ENCODE data around the gene TMPRSS6. TPM values are rescaled to one million over a fixed set of nuclear protein-coding genes. Genes with fewer than 3 reads are reported as not detected.
"Not testable (repeated sequence)": the region's sequence is repeated elsewhere in the genome, so short reads cannot be mapped to it uniquely, and the experiment has no call there.

Gene TMPRSS6
- total RNA-seq, 2 experiments from 2014 or later, result 10.7 to 10.9 TPM

GRCh38 chr22:37079158-37079557 lies 30.4 kb downstream of the TMPRSS6 start:
- intact Hi-C loops (cut with micrococcal nuclease), result loop anchor here (1.0 to 10.0 kb wide), 5 partner anchors 43 to 376 kb away; partner anchors contain the start of gene RAC2
- Mint-ChIP-seq H3K27ac (peak overlapping the region; percentile 97), H3K9me3 (no peaks in the 10 kb centered on the region), H3K4me1 (ENCODE audit: low read depth) (peaks cover 53% of the 10 kb centered on the region), H3K4me3 (peak overlapping the region; percentile 43), H3K27me3 (ENCODE audit: low read depth) (peaks cover 4% of the 10 kb centered on the region), H3K36me3 (ENCODE audit: low read depth) (peaks cover 1% of the 10 kb centered on the region)
- CTCF ChIA-PET, result interaction anchor here (0.6 to 4.7 kb wide), 15 partner anchors 9 to 841 kb away, joined by 3 to 38 read pairs (median 4); partner anchors contain the start of gene KCTD17
- DNase-seq, result peak; percentile 35

DNA sequence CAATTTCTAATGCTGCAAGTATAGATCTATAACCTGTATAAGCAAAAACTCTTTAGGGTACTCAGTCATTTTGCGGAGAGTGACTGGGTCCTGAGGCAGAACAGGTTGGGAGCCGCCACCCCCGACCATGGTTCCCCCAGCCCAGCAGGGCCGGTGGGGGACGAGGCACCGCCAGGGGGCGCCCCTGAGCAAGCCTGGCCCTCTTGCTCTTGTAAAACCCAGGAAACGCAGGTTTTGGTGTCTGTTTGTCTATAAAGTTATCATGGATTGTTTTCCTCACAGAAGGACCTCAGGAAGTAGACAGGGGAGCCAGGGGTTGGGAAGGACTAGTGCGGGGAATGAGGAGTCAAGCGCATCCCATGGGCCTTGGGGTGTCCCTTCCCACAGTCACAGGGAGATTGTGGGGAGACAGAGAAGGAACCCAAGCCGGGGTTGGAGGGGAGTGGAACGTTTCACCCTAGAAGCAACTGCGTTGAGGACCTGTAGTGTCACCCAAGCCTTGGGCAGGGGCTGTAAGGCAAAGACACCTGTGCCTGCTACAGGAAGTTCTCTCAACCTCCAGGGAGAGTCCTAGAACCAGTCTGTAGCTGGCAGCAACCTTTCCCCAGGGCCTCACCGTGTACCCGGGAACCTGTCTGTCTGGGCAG lies 31.6 kb downstream of the TMPRSS6 start:
- intact Hi-C loops (cut with micrococcal nuclease), result loop anchor here (1.0 to 10.0 kb wide), 6 partner anchors 72 to 377 kb away; partner anchors contain the start of gene RAC2
- CTCF ChIA-PET, result interaction anchor here (0.6 to 4.7 kb wide), 15 partner anchors 24 to 538 kb away, joined by 3 to 38 read pairs (median 4); partner anchors contain the start of gene IL2RB
- H3K36me3 Mint-ChIP-seq (ENCODE audit: low read depth), result peaks cover 1% of the 10 kb centered on the region
- H3K9me3 Mint-ChIP-seq, result no peaks in the 10 kb centered on the region
- H3K4me1 Mint-ChIP-seq (ENCODE audit: low read depth), result peaks cover 53% of the 10 kb centered on the region
- DNase-seq, result peak; percentile 91
- H3K27me3 Mint-ChIP-seq (ENCODE audit: low read depth), result peaks cover 4% of the 10 kb centered on the region
- peak overlapping the region; percentile 97 for H3K27ac Mint-ChIP-seq
- H3K4me3 Mint-ChIP-seq, result peak overlapping the region; percentile 12

GRCh38 chr22:37075822-37076433 lies 33.6 kb downstream of the TMPRSS6 start:
- Mint-ChIP-seq H3K4me3 (no peak overlapping the region), H3K27me3 (ENCODE audit: low read depth) (peaks cover 4% of the 10 kb centered on the region), H3K4me1 (ENCODE audit: low read depth) (peaks cover 34% of the 10 kb centered on the region), H3K27ac (no peak overlapping the region), H3K36me3 (ENCODE audit: low read depth) (peaks cover 1% of the 10 kb centered on the region), H3K9me3 (no peaks in the 10 kb centered on the region)
- DNase-seq, result no peak
- intact Hi-C loops (cut with micrococcal nuclease), result loop anchor here (5.0 to 10.0 kb wide), 2 partner anchors 166 to 379 kb away; partner anchors contain the start of gene RAC2
- CTCF ChIA-PET, result interaction anchor here (0.9 to 2.0 kb wide), 5 partner anchors 38 to 124 kb away, joined by 3 to 11 read pairs (median 3); no protein-coding TSS in a partner anchor

DNA sequence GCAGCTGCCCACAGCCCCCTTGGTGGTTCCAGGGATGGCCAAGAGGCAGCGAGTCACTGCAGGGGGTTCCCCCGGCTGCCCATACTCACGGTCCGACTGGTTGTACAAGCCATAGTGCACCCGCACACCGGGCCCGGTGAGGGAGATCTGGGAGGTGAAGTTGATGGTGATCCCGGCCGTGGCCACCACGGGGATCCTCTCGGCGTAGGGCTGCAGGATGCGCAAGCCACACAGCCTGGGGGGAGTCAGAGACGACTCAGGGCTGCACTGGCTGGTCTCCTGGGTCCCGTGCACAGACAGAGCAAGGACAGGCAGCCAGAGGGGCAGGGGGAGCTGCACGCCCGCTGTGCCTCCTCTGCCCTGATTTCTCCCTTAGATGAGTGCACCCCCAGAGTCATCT lies 34.5 kb downstream of the TMPRSS6 start:
- Mint-ChIP-seq H3K9me3 (no peaks in the 10 kb centered on the region), H3K4me1 (ENCODE audit: low read depth) (peaks cover 25% of the 10 kb centered on the region), H3K36me3 (ENCODE audit: low read depth) (peaks cover 1% of the 10 kb centered on the region), H3K27ac (no peak overlapping the region), H3K4me3 (no peak overlapping the region), H3K27me3 (ENCODE audit: low read depth) (peaks cover 10% of the 10 kb centered on the region)
- intact Hi-C loops (cut with micrococcal nuclease), result loop anchor here (5.0 to 10.0 kb wide), 2 partner anchors 167 to 380 kb away; partner anchors contain the start of gene RAC2
- CTCF ChIA-PET, result interaction anchor here (2.0 kb wide), 1 partner anchor 124 kb away, joined by 6 read pairs; no protein-coding TSS in a partner anchor
- DNase-seq, result no peak

- intact Hi-C loops (cut with micrococcal nuclease), result loop anchor here (10.0 kb wide), 1 partner anchor 380 kb away; no protein-coding TSS in a partner anchor
- Mint-ChIP-seq H3K9me3 (no peaks in the 10 kb centered on the region), H3K4me1 (ENCODE audit: low read depth) (peaks cover 20% of the 10 kb centered on the region), H3K27me3 (ENCODE audit: low read depth) (peaks cover 15% of the 10 kb centered on the region), H3K36me3 (ENCODE audit: low read depth) (peaks cover 1% of the 10 kb centered on the region), H3K27ac (no peak overlapping the region), H3K4me3 (no peak overlapping the region)
- CTCF ChIA-PET, result interaction anchor here (1.1 to 2.0 kb wide), 2 partner anchors 40 to 125 kb away, joined by 3 to 6 read pairs; no protein-coding TSS in a partner anchor
- DNase-seq, result no peak
These were observed 35.0 kb downstream of the TMPRSS6 start for GRCh38 chr22:37074537-37074936.

GRCh38 chr22:37072673-37073072 lies 36.8 kb downstream of the TMPRSS6 start:
- H3K4me1 Mint-ChIP-seq (ENCODE audit: low read depth), result peaks cover 3% of the 10 kb centered on the region
- intact Hi-C loops (cut with micrococcal nuclease), result loop anchor here (10.0 kb wide), 1 partner anchor 382 kb away; no protein-coding TSS in a partner anchor
- no peak overlapping the region for H3K4me3 Mint-ChIP-seq
- no peak overlapping the region for H3K27ac Mint-ChIP-seq
- no peaks in the 10 kb centered on the region for H3K9me3 Mint-ChIP-seq
- peaks cover 1% of the 10 kb centered on the region for H3K36me3 Mint-ChIP-seq (ENCODE audit: low read depth)
- peaks cover 28% of the 10 kb centered on the region for H3K27me3 Mint-ChIP-seq (ENCODE audit: low read depth)
- DNase-seq, result no peak
- CTCF ChIA-PET, result no interaction called here

DNA sequence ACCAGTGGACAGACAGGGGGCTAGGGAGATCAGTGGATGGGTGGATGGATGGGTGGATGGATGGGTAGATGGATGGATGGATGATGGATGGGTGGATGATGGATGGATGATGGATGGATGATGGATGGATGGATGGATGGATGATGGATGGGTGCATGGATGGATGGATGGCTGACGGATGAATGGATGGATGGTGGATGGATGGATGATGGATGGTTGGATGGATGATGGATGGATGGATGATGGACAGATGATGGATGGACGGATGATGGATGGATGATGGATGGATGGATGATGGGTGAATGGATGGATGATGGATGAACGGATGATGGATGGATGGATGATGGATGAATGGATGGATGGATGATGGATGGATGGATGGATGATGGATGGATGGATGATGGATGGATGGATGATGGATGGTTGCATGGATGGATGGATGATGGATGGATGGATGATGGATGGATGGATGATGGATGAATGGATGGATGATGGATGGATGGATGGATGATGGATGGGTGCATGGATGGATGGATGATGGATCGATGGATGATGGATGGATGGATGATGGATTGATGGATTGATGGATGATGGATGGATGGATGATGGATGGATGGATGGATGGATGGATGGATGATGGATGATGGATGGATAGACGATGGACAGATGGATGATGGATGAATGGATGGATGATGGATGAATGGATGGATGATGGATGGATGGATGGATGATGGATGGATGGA lies 37.5 kb downstream of the TMPRSS6 start:
- H3K4me3 Mint-ChIP-seq; H3K9me3 Mint-ChIP-seq; H3K4me1 Mint-ChIP-seq (ENCODE audit: low read depth); DNase-seq; H3K27ac Mint-ChIP-seq; H3K36me3 Mint-ChIP-seq (ENCODE audit: low read depth); CTCF ChIA-PET: not testable (repeated sequence)
- intact Hi-C loops (cut with micrococcal nuclease), result loop anchor here (10.0 kb wide), 1 partner anchor 383 kb away; no protein-coding TSS in a partner anchor
- H3K27me3 Mint-ChIP-seq (ENCODE audit: low read depth), result peaks cover 31% of the 10 kb centered on the region

- CTCF ChIA-PET, result interaction anchor here (0.6 to 1.2 kb wide), 2 partner anchors 11 to 25 kb away, joined by 4 read pairs; no protein-coding TSS in a partner anchor
- no peak overlapping the region for H3K4me3 Mint-ChIP-seq
These were observed 38.8 kb downstream of the TMPRSS6 start for GRCh38 chr22:37070744-37071143.

GRCh38 chr22:37070334-37070733 lies 39.2 kb downstream of the TMPRSS6 start:
- peaks cover 28% of the 10 kb centered on the region for H3K27me3 Mint-ChIP-seq (ENCODE audit: low read depth)
- CTCF ChIA-PET, result interaction anchor here (0.6 to 1.2 kb wide), 2 partner anchors 11 to 24 kb away, joined by 4 read pairs; no protein-coding TSS in a partner anchor
- H3K4me1 Mint-ChIP-seq (ENCODE audit: low read depth), result no peaks in the 10 kb centered on the region
- H3K27ac Mint-ChIP-seq, result no peak overlapping the region
- H3K36me3 Mint-ChIP-seq (ENCODE audit: low read depth), result no peaks in the 10 kb centered on the region
- intact Hi-C loops (cut with micrococcal nuclease), result loop anchor here (10.0 kb wide), 1 partner anchor 384 kb away; no protein-coding TSS in a partner anchor
- no peaks in the 10 kb centered on the region for H3K9me3 Mint-ChIP-seq
- no peak for DNase-seq
- H3K4me3 Mint-ChIP-seq, result no peak overlapping the region

More at GRCh38 chr22:37070744-37071143, 38.8 kb downstream of the TMPRSS6 start:
- Mint-ChIP-seq H3K27me3 (ENCODE audit: low read depth) (peaks cover 28% of the 10 kb centered on the region), H3K36me3 (ENCODE audit: low read depth) (no peaks in the 10 kb centered on the region), H3K4me1 (ENCODE audit: low read depth) (no peaks in the 10 kb centered on the region), H3K27ac (no peak overlapping the region), H3K9me3 (no peaks in the 10 kb centered on the region)
- intact Hi-C loops (cut with micrococcal nuclease), result loop anchor here (10.0 kb wide), 1 partner anchor 384 kb away; no protein-coding TSS in a partner anchor
- DNase-seq, result no peak

- no peaks in the 10 kb centered on the region for H3K4me1 Mint-ChIP-seq (ENCODE audit: low read depth)
- H3K27ac Mint-ChIP-seq, result no peak overlapping the region
- intact Hi-C loops (cut with micrococcal nuclease), result loop anchor here (10.0 kb wide), 1 partner anchor 385 kb away; no protein-coding TSS in a partner anchor
- CTCF ChIA-PET, result no interaction called here
- no peaks in the 10 kb centered on the region for H3K9me3 Mint-ChIP-seq
- H3K27me3 Mint-ChIP-seq (ENCODE audit: low read depth), result peaks cover 27% of the 10 kb centered on the region
- no peak overlapping the region for H3K4me3 Mint-ChIP-seq
- no peaks in the 10 kb centered on the region for H3K36me3 Mint-ChIP-seq (ENCODE audit: low read depth)
- DNase-seq, result no peak
These were observed 39.8 kb downstream of the TMPRSS6 start for GRCh38 chr22:37069719-37070118.

- no peaks in the 10 kb centered on the region for H3K4me1 Mint-ChIP-seq (ENCODE audit: low read depth)
- H3K27ac Mint-ChIP-seq, result no peak overlapping the region
- H3K4me3 Mint-ChIP-seq, result no peak overlapping the region
- intact Hi-C loops (cut with micrococcal nuclease), result no loop called here
- CTCF ChIA-PET, result interaction anchor here (1.4 kb wide), 1 partner anchor 130 kb away, joined by 3 read pairs; no protein-coding TSS in a partner anchor
- H3K27me3 Mint-ChIP-seq (ENCODE audit: low read depth), result peaks cover 27% of the 10 kb centered on the region
- H3K36me3 Mint-ChIP-seq (ENCODE audit: low read depth), result peaks cover under 1% of the 10 kb centered on the region
- DNase-seq, result no peak
- no peaks in the 10 kb centered on the region for H3K9me3 Mint-ChIP-seq
These were observed 40.2 kb downstream of the TMPRSS6 start for GRCh38 chr22:37069319-37069718.
